ENCODE data around the gene MS4A6A.

DNA sequence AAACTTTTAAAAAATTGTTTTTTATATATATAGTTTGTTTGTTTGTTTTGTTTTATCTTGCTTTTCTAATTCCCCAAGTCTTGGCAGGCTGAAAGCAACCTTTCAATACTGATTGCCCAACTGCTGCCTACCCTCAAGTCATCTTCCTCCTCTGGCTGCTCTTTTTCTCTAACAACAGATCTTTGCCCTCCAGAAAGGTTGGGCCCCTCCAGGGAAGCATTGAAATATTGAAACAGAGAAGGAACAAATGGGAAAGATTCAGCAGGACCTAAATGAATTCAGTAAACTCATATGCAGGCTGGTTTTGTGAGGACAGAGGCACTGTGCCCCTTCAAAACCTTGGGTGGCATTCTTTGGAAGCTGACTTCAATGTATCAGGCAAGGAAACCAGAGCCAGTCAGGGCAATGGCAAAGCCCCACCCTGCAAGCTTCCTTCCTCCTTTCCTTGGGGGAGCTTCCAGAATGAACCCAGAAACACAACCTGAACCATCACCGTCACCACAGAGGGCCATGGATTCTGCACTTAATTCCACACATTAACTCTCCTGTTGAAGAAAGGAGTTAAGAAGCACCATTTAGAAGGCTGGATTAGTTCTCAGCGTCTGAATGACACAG, 815 bp upstream of the MS4A6A start:
- TF ChIP-seq, protein P1, sequence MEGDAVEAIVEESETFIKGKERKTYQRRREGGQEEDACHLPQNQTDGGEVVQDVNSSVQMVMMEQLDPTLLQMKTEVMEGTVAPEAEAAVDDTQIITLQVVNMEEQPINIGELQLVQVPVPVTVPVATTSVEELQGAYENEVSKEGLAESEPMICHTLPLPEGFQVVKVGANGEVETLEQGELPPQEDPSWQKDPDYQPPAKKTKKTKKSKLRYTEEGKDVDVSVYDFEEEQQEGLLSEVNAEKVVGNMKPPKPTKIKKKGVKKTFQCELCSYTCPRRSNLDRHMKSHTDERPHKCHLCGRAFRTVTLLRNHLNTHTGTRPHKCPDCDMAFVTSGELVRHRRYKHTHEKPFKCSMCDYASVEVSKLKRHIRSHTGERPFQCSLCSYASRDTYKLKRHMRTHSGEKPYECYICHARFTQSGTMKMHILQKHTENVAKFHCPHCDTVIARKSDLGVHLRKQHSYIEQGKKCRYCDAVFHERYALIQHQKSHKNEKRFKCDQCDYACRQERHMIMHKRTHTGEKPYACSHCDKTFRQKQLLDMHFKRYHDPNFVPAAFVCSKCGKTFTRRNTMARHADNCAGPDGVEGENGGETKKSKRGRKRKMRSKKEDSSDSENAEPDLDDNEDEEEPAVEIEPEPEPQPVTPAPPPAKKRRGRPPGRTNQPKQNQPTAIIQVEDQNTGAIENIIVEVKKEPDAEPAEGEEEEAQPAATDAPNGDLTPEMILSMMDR (IDR thresholded peaks at IDR 0.05 in 4 of 5, conservative IDR thresholded peaks at IDR 0.05 in 1 of 5): no peak
- TF ChIP-seq POLR2A (IDR thresholded peaks at IDR 0.05): no peak
